HG03196 (cell line): ENCODE results near the gene MOB3C.

ENCODE experiments used
- ATAC-seq: cut with Tn5 transposase; IDR thresholded peaks from one replicate; pipeline ENCODE4 v1.9.1; 2021; ENCODE audit not compliant: unreplicated experiment

MOB3C gene

DNA sequence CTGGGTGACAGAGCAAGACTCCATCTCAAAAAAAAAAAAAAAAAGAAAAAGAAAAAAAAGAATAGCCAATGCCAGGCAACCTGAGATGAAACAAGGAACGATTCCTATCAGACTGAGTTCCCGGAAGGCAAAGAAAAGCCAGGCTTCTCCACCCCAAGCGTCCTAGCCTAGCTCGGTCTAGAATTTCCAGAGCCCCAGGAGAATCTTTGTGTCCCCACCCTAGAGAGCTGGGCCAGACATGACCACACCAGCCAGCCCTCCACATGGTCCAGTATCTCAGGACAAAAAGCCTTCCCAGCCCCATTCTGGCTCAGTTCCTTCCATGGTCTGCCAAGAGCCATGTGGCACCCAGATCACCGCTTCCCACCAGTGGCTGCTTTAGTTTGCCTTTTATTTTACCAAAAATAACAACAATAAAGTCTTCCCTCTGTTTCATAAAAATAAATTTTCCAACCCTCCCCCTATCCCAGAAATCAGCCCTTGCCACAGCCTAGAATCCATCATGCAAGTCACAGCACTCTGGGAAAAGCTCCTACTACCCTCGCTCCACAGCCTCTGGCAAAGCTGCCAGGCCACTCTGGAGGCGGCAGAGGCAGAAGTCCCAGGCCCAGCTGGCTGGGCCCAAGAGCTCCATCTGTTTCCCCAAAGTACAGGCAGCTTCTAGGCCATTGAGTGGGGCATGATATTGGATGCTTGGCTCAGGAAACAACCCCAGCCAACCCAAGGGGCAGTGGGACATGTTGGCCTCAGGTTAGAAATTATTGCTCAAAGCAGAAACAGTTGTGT lies 9.1 kb downstream of the MOB3C start:
- ATAC-seq = no peak

DNA sequence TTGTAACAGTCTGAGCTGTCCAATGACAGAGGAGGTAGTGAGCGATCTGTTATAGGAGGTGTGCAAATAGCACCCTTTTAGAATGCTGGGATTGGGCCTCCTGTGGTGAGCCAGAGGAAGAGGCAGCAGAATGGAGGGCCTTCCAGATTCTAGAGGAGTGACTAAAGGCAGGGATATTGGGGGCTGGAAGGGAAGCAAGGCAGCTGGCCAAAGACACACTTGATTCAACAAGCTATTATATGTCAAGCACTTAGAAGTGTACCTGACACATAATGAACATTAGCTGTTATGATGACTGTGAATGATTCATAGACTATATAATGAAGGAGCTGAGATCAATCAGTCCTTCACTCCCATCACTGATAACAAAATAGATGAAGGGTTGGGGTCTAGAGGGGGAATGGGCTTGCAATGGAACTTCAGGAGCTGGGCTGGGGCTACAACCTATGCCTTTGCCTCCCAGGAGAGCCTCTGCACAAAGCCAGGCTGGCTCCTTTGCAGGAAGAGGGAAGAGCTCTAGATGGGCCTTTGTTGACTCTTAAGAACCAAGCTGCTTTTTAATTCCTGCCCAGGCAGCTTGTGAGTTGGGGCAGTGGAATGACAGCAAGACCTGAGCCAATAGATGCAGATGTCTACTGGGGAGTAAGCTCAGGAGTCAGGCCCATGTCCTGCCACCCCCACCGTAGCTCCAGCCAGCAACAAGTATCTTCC lies 10.2 kb downstream of the MOB3C start:
- ATAC-seq = no peak

DNA sequence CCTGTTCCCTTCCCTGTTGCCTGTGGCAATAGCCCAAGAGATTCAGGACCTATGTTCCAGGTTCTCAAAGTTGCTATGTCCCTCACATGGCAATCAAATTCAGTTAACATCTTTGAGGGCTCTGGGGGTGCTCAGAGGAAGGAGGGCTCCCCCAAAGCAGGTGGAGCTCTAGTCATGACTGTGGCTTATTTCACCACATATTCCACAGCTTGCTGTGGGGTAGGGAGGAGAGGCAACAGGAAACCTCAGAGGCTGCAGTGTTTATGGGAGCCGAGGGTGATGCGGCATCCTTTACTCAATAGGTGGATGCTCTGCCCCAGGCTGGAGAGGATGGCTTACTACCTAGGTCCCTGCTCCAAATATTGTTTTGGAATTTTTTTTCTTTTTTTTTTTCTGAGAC lies 11.4 kb downstream of the MOB3C start:
- ATAC-seq = no peak

DNA sequence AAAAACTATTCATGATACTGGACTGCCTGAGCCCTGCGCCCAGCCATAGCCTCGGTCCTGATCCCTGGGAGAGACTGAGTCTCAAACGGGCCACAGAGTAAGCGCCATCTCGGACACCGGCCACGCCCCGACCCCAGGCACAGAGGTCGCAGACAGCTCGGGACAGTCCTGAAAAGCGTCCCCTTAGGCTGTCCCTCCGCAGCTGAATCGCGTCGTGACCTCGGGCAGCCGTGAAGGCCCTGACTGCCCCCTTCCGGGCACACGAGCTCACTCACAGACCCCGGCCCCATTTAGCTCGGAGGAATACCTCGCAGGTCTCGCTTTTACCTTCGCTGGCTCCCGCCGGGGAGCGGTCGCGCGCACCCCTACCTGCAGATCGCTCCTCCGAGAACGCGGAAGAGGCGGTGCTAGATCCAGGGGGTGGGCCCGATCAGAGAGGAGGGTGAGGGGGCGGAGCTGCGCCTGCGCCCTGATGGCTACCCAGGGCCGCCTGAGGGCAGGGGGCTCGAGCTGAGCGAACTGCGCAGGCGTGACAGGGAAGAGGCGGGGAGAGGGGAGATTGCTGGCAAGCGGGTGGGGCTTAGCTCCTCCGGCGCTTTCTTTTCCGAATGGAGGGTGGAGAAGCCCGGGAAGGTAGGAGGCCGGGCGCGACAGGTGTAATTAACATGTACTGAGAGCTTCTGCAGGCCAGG lies 12.6 kb downstream of the MOB3C start, which contains the start of gene MKNK1:
TSS of gene MKNK1 (minus strand) at position 411 of the 692 bp plus-strand sequence. CDS start 20,941 bp downstream, outside the sequence.
- peak; percentile 94 for ATAC-seq

DNA sequence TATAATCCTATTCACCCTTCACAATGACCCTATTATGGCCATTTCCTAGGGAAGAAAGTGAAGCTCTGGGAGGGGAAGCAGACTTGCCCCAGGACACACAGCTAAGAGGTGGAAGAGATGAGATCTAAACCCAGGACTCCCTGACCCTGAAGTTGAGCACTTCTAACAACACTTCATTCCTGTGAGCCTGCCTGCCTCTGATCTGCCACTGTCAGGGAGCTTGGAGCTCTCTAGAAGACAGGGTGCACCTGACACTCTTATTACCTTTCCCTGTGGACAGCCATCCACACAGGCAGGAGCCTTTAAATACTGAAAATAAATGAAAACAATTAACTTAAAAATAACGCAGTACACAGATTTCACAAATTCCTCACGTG lies 13.1 kb downstream of the MOB3C start:
- no peak for ATAC-seq

DNA sequence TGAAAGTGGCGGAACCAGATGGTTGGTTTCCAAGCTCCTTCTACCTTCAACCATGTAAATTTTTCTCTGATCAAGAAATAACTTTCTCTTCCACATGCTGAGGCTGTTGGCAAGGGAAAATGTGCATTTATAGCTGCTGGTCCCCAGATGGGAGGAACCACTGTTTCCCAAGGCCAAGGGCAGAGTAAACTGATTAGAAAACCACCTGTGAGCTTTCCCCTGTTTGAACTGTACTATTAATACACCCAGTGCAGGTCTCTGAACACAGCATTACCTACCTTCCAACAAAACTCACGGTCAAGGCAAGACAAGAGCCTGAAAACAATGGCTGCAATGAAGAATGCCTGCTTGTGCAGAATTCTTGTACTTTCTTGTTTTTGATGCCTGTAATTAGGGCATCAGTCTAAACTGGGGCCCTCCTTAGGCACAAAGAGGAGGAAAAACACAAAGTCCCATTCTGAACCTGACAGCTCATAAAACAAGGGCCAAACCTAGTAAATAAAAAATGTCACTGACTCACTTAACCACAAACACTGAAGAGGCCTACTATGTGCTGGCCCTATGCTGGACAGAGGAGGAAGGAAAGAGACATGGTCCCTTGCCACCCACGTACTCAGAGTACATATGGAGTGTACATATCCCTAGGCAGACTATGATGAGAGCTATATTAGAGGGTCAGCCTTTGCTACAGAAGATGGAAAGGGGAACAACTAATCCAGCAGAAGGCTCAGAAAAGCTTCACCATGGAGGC lies 15.2 kb downstream of the MOB3C start:
- no peak for ATAC-seq

DNA sequence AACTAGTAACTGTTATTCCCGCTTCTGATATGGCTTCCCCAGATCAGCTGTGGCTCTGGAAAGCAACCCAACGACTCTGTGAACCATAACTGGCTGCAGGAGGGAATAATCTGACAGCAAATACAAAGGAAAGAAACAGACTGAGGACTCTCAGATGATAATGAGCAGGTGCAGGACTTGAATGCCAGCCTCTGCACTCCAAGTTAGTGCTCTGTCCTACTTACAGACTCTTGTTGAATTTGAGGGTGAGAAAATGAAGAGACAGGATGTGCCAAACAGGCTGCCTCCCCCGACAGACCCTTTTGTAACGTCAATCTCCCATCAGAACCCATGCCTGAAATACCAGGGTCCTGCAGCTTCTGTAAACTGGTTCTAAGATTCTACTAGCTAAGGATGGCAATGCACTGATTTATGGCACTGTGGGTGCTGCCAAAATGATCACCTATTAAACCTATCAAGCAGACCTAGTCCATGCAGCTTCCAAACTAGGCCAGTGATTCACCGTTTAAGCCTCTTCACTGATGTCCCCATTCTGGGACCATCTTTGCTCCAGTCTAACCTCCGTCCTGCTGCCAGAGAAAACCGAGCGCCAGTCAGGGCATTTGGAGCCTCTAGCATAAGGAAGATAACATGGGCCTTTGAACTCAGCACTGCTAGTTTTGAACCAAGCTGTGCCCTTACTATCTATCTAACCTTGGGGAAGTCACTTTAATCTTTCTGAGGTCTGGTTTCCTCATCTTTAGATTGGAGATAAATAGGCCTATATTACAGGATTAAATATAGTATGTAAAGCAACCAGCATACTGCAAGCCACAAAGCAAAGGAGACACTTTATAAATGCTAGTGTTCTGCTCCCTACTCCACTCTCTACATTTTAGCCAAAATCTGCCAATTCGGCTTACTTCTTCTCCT lies 17.3 kb downstream of the MOB3C start:
- ATAC-seq = no peak

DNA sequence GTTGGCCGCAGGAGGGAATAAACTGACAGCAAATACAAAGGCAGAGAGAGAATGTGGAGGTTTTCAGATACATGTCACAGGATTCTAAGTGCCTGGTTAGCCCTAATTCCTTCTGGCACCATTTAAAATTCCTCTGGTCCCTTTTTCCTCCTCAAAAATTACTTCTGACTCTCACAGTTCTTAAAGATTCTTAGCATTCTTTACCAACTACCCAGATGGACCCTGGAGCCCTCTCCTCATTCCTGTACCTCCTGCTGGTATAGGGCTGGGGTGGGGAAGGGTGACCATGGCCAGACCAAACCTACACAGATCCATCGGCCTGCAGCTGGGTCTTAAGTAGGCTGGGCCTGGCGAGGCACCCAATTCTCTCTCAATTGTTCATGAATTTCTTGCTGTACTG lies 19.8 kb downstream of the MOB3C start:
- ATAC-seq = no peak

DNA sequence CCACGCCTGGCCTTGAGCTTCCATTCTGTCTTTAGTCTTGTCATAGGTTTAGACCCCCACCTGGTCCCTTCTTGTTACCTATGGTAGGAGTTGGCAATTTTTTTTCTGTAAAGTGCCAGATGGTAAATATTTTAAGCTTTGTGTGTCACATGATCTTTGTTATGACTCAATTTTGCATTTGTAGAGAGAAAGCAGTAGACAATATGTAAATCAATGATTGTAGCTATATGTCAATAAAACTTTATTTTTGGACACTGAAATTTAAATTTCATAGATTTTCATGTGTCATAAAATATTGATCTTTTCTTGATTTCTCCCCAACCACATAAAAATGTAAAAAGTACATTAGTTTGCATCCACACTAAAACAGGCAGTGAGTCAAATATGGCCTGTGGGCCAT lies 20.6 kb downstream of the MOB3C start:
- ATAC-seq = no peak

DNA sequence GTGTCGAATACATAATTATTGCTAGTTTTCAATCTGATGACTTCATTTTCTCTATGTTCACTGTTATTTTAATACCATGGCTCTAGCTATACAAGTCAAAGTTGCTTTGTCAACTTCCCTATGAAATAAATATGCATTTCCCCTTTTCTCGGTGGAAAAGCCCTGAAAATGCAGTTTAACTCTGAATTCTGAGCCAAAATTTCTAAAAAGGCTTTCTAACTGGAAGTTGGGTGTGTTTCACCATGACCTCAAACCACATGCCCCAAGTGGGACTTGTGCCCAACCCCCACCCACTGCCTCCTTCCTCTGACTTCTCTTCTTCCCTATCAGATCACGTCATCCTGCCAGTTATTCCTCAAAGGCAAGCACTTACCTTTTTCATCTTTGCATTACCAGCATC lies 21.5 kb downstream of the MOB3C start:
- ATAC-seq = no peak

DNA sequence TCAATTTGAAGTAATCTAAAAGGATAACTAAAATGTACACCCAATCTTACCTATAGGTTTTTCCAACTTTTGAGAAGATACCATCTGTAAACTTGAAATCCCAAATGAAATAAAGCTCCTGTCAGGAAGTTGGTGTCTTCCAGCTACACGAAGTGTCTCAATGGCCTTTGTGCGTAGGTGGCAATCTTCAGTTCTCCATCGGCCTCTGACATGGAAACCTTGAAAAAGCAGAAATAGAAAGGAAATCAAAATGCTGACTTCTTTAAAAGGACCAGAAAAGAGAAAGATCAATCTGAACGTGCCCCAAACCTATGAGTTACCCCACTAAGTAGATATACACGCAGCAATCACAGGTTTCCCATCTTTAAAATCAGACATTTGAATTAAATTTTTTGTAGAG lies 22.5 kb downstream of the MOB3C start:
- no peak for ATAC-seq

DNA sequence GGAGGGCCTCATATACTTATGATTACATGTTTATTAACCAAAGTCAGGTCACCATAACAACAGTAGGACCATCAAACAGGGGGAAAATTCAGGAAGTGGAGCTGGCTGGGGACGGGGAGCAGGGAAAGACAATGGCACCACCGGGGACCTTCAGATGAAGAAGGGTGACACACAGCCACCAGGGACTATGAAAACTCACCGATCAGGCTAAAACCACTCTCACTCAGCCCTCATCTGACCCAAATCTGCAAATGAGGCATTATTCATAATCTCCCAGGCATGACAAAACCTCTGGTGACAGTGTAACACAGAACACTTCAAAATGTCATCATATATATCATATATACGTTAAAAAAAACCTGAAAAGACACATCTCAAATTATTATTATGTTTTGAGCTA lies 23.8 kb downstream of the MOB3C start:
- ATAC-seq = no peak

DNA sequence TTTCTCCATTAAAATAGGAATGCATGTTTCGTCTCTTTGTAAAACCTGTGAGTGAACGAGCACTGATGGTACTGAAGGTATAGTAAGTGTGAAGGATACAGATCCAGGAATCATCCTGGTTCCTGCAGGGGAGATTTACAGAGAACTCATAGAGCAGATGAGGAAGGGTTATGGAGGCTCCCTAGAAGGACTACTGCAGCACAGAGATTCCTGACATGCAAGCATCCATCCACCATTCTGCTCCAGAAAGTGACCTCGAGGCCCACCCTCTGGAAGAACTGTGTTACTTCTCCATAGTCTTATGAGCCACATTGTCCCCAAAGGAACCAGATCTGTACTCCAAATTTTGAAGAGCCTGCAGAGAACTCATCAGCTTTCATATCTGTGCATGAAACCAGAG lies 27.1 kb downstream of the MOB3C start:
- ATAC-seq = no peak

DNA sequence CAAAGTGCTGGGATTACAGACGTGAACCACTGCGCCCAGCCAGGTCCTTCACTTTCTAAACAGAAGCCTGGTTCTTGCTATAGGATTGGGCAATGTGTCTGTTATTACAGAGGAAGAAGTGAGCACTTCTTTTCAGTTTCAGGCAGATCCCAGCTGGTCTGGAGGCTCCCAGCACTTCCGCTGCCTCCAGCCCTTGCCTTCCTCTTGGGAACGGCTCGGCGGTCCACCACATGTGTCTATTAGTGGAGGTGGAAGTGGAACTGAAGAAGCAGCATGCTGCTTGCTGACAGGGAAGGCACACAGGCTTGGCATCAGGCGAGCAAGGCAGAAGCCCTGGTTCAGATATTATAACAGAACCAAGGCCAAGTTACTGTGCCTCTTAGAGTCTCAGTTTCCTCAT lies 29.5 kb downstream of the MOB3C start:
- ATAC-seq = no peak

DNA sequence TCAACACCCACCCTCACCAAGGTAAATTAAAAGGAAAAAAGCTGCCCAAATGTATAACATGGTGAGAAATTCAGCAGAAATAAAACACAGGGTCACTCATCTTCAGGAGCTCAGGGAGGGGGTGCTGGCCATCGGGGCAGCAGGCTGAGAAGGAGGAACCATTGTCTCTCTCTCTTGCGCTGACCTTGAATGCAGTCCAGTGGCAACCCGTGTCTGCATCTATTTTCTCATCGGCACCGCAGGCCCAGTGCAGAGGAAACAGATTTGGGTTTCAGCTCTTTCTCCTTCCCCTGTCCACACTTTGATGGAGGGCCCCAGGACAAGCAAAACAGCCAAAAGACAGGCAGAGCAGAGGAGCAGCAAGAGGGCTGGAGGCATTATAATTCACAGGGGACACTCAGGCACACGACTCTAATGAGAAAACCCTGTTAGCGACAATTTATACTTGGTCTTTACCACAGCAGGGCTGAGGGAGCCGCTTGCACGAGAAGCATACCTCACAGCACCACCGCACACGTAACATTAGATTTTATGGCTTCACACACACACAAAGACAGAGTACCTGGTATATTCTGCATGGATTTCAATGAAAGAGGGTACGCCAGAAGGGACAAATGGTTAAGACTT lies 31.2 kb downstream of the MOB3C start:
- no peak for ATAC-seq

DNA sequence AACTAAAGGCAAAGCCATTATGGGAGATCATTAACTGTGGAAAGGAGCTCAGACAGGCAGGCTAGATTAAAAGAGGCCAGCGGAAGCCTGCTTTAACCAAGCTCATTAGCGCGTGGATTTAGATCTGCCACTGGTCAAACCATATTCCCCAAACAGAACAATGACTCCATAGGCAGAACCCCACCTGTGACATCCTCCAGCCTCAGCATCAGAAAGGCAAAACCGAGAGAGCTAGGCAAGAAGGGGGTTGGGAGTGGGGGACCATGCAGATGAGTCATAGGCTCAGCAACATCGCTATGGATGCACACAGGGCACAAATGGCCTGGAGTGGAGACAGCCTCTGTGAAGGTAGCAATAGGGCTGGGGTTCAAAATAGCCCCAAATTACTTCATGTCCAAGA lies 33.1 kb downstream of the MOB3C start:
- no peak for ATAC-seq

DNA sequence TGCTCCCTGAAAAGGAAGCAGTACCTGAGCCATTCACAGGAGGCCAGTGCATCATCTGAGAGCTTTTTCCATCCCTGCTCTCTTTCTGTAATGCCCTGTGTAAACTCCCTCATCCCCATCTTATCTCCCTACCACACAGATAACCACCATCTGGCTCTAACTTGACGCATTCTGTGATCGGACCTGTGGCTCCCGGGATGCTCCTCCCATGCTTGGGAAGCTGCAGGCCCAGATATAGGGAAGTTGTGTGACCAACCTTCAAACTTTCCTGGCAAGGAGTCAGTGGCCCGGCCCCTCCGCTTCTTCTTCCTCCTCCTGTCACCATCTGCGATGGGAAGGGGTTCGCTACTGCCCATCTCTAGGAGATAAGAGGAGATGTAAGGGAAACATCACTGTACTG lies 33.6 kb downstream of the MOB3C start:
- no peak for ATAC-seq

DNA sequence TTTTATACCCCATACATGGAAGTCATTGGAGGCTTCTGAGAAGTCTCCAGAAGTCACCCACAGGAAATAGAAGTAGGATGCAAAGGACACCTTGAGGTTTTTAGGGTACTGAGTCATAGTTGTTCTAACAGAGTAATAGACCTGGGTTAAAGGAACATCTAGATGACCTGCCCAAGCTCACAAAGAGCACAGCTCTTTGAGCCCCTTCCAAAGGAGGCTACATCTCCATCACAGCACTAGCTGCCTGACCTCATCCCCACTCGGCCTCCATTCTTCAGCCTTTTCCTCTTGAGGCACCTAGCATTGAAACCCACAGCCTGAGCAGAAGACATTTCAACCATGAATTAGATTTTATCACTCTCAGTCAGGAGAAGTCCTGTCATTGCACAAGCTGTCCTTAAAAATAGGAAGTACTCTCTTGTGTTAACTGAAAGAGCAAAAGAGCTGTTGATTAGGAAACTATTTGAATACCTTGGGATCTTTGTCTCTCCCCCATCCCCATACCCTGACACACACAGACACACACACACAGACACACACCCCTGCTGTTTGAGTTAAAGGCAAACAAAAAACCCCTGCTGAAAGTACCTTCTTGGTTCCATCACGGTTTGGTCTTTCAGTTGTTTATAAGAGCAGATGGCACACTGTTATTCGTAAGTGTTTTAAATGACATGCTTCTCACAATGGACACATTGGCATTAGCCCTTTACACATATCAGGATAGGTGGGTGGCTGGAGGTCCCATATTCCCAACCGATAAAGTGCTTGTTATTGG lies 34.7 kb downstream of the MOB3C start:
- no peak for ATAC-seq
